Mesendoderm (in vitro differentiated cells): ENCODE data around the gene DNAI1.

Experiments
- DNase-seq: peaks from one replicate; pipeline ENCODE4 v3.0.0; 2013
- H2AK5ac ChIP-seq: 2 replicates; pipeline ENCODE4 v1.6.1; 2013; ENCODE audit warnings: low read length, inconsistent platforms
- H2BK120ac ChIP-seq: 2 replicates; pipeline ENCODE4 v1.6.1; 2013; ENCODE audit warnings: low read depth, mild to moderate bottlenecking, low read length, moderate library complexity, mixed read lengths
- H2BK15ac ChIP-seq: replicated peaks from 2 replicates; pipeline ENCODE4 v1.6.1; 2013; ENCODE audit warnings: low read depth, mild to moderate bottlenecking, moderate library complexity
- H2BK5ac ChIP-seq: 2 replicates; pipeline ENCODE4 v1.6.1; 2013; ENCODE audit warnings: low read length, inconsistent platforms
- H3K18ac ChIP-seq: 2 replicates; pipeline ENCODE4 v1.6.1; 2013; ENCODE audit warnings: mild to moderate bottlenecking, low read length, mixed read lengths
- H3K23ac ChIP-seq: one replicate; pipeline ENCODE4 v1.6.1; 2013; ENCODE audit warnings: low read length
- H3K27ac ChIP-seq: 2 replicates; pipeline ENCODE4 v1.5.1; 2013; ENCODE audit warnings: low read depth, mild to moderate bottlenecking, inconsistent platforms, low read length, moderate library complexity
- H3K27me3 ChIP-seq: 2 replicates; pipeline ENCODE4 v1.6.1; 2013; ENCODE audit warnings: low read length, control low read depth, mild to moderate bottlenecking, inconsistent platforms; ENCODE audit not compliant: insufficient read depth, poor library complexity
- H3K36me3 ChIP-seq: 2 replicates; pipeline ENCODE4 v1.6.1; 2013; ENCODE audit warnings: low read length, inconsistent platforms; ENCODE audit not compliant: control insufficient read depth, insufficient read depth
- H3K4ac ChIP-seq: one replicate; pipeline ENCODE4 v1.6.1; 2013; ENCODE audit warnings: low read depth, mild to moderate bottlenecking, low read length, moderate library complexity
- H3K4me1 ChIP-seq: 2 replicates; pipeline ENCODE4 v1.6.1; 2013; ENCODE audit warnings: low read depth, low read length, inconsistent platforms; ENCODE audit not compliant: control insufficient read depth
- H3K4me2 ChIP-seq: 2 replicates; pipeline ENCODE4 v1.6.1; 2013; ENCODE audit warnings: low read length
- H3K4me3 ChIP-seq: 2 replicates; pipeline ENCODE4 v1.5.1; 2013; ENCODE audit warnings: mild to moderate bottlenecking, low read length
- H3K56ac ChIP-seq: one replicate; pipeline ENCODE4 v1.6.1; 2013; ENCODE audit warnings: low read length
- H3K79me1 ChIP-seq: 2 replicates; pipeline ENCODE4 v1.6.1; 2013; ENCODE audit warnings: low read length, inconsistent platforms
- H3K79me2 ChIP-seq: 2 replicates; pipeline ENCODE4 v1.6.1; 2013; ENCODE audit warnings: mild to moderate bottlenecking, low read length; ENCODE audit not compliant: control insufficient read depth, insufficient read depth
- H3K9ac ChIP-seq: 2 replicates; pipeline ENCODE4 v1.6.1; 2013; ENCODE audit warnings: low read length, inconsistent platforms
- H4K5ac ChIP-seq: one replicate; pipeline ENCODE4 v1.6.1; 2013; ENCODE audit warnings: low read length
- H4K8ac ChIP-seq: one replicate; pipeline ENCODE4 v1.6.1; 2013; ENCODE audit warnings: low read depth, mild to moderate bottlenecking, control low read depth, low read length, moderate library complexity
- WGBS: extraction: QIAGEN DNeasy Blood & Tissue Kit; methylation state at CpG from one replicate; pipeline ENCODE4 v1.1.7; 2013; ENCODE audit warnings: low lambda C conversion rate, missing lambda C conversion rate; ENCODE audit not compliant: insufficient coverage; ENCODE audit errors: extremely low coverage; 5-methylcytosine and 5-hydroxymethylcytosine counted together

Gene DNAI1

GRCh38 chr9:34545497-34545896 lies 86.9 kb downstream of the DNAI1 start:
- H3K27me3 ChIP-seq = no peaks in the 10 kb centered on the region
- H2BK5ac ChIP-seq = no peak overlapping the region
- no peaks in the 10 kb centered on the region for H3K4me1 ChIP-seq
- H2AK5ac ChIP-seq = no peak overlapping the region
- H3K23ac ChIP-seq = no peak overlapping the region
- no peak for DNase-seq
- no peak overlapping the region for H3K56ac ChIP-seq
- H3K79me2 ChIP-seq = no peaks in the 10 kb centered on the region
- no peaks in the 10 kb centered on the region for H3K36me3 ChIP-seq
- H3K4me3 ChIP-seq = no peak overlapping the region
- no peaks in the 10 kb centered on the region for H3K79me1 ChIP-seq
- no peak overlapping the region for H3K9ac ChIP-seq
- no peak overlapping the region for H3K4me2 ChIP-seq
- no CpG with 5 or more reads among the region's 6 CpGs for WGBS
- H2BK15ac ChIP-seq = no peak overlapping the region
- H3K27ac ChIP-seq = no peak overlapping the region
- H4K5ac ChIP-seq = no peak overlapping the region
- H2BK120ac ChIP-seq = no peak overlapping the region
- H3K18ac ChIP-seq = no peak overlapping the region
- H4K8ac ChIP-seq = no peak overlapping the region
- H3K4ac ChIP-seq = no peak overlapping the region

- H3K4me1 ChIP-seq = no peaks in the 10 kb centered on the region
- no peaks in the 10 kb centered on the region for H3K79me2 ChIP-seq
- H3K4ac ChIP-seq = no peak overlapping the region
- H3K9ac ChIP-seq = no peak overlapping the region
- H3K18ac ChIP-seq = no peak overlapping the region
- no peaks in the 10 kb centered on the region for H3K27me3 ChIP-seq
- H3K4me3 ChIP-seq = no peak overlapping the region
- H2BK120ac ChIP-seq = no peak overlapping the region
- H3K23ac ChIP-seq = no peak overlapping the region
- H3K4me2 ChIP-seq = no peak overlapping the region
- H3K27ac ChIP-seq = no peak overlapping the region
- H3K56ac ChIP-seq = no peak overlapping the region
- H4K8ac ChIP-seq = no peak overlapping the region
- H3K36me3 ChIP-seq = no peaks in the 10 kb centered on the region
- H2AK5ac ChIP-seq = no peak overlapping the region
- H2BK15ac ChIP-seq = no peak overlapping the region
- no peak overlapping the region for H4K5ac ChIP-seq
- DNase-seq = no peak
- H3K79me1 ChIP-seq = no peaks in the 10 kb centered on the region
- H2BK5ac ChIP-seq = no peak overlapping the region
- no CpG with 5 or more reads among the region's 7 CpGs for WGBS
Measured at GRCh38 chr9:34546102-34546833, 87.7 kb downstream of the DNAI1 start.

GRCh38 chr9:34546834-34547827 lies 88.5 kb downstream of the DNAI1 start:
- Histone ChIP-seq H3K27me3 (no peaks in the 10 kb centered on the region), H4K5ac (no peak overlapping the region), H3K4me2 (no peak overlapping the region), H3K9ac (no peak overlapping the region), H3K4ac (no peak overlapping the region), H3K4me1 (no peaks in the 10 kb centered on the region), H2BK5ac (no peak overlapping the region), H3K36me3 (no peaks in the 10 kb centered on the region), H3K27ac (no peak overlapping the region), H3K56ac (no peak overlapping the region), H3K79me1 (no peaks in the 10 kb centered on the region), H3K4me3 (no peak overlapping the region), H3K79me2 (no peaks in the 10 kb centered on the region), H2BK15ac (no peak overlapping the region), H2AK5ac (no peak overlapping the region), H2BK120ac (no peak overlapping the region), H3K18ac (no peak overlapping the region), H3K23ac (no peak overlapping the region), H4K8ac (no peak overlapping the region)
- no CpG with 5 or more reads among the region's 16 CpGs for WGBS
- DNase-seq = peak; percentile 89

- Histone ChIP-seq H3K18ac (no peak overlapping the region), H2BK120ac (no peak overlapping the region), H3K4me3 (no peak overlapping the region), H3K27ac (no peak overlapping the region), H4K8ac (no peak overlapping the region), H3K56ac (no peak overlapping the region), H2BK5ac (no peak overlapping the region), H2AK5ac (no peak overlapping the region), H3K79me1 (no peaks in the 10 kb centered on the region), H3K4me2 (no peak overlapping the region), H2BK15ac (no peak overlapping the region), H3K9ac (no peak overlapping the region), H4K5ac (no peak overlapping the region), H3K79me2 (no peaks in the 10 kb centered on the region), H3K4me1 (no peaks in the 10 kb centered on the region), H3K4ac (no peak overlapping the region), H3K27me3 (no peaks in the 10 kb centered on the region), H3K23ac (no peak overlapping the region), H3K36me3 (no peaks in the 10 kb centered on the region)
- WGBS = no CpG with 5 or more reads among the region's 13 CpGs
- peak; percentile 68 for DNase-seq
Measured at GRCh38 chr9:34547960-34548611, 89.5 kb downstream of the DNAI1 start.

- Histone ChIP-seq H2BK5ac (no peak overlapping the region), H3K23ac (no peak overlapping the region), H3K4me1 (no peaks in the 10 kb centered on the region), H3K9ac (no peak overlapping the region), H3K79me1 (no peaks in the 10 kb centered on the region), H2AK5ac (no peak overlapping the region), H3K27me3 (no peaks in the 10 kb centered on the region), H3K4me3 (no peak overlapping the region), H4K5ac (no peak overlapping the region), H3K27ac (no peak overlapping the region), H2BK120ac (no peak overlapping the region), H4K8ac (no peak overlapping the region), H3K4ac (no peak overlapping the region), H2BK15ac (no peak overlapping the region), H3K4me2 (no peak overlapping the region), H3K79me2 (no peaks in the 10 kb centered on the region), H3K56ac (no peak overlapping the region), H3K18ac (no peak overlapping the region), H3K36me3 (no peaks in the 10 kb centered on the region)
- no peak for DNase-seq
- WGBS = no CpG with 5 or more reads among the region's 5 CpGs
Measured at GRCh38 chr9:34549407-34549732, 90.8 kb downstream of the DNAI1 start.
